ENCODE measurements around the gene GLRX.

DNA sequence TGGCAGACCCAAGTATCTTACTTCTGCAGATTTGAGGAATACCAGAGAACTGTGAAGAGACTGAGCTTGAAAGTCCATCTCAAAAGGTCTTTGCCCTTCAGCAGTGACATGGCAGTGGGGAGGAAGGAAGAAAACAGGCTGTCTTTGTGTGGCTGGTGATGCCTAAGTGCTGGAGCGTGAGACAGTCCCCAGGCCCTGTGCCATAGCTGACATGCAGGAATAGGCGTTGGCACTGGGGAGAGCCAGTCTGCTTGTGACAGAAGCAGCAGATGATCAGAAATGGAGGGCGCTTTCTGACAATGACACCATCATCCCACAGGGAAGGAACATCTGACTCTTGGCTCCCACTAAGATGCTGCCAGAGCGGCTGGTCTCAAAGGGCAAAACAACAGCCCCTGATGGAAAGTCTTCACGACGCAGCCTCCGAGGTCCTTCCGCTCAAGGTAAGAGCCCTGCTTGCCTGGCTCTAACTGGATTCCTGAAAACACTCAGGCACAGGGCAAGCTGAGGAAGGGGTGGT lies 15.5 kb upstream of the GLRX start:
- TF ChIP-seq, protein P1, sequence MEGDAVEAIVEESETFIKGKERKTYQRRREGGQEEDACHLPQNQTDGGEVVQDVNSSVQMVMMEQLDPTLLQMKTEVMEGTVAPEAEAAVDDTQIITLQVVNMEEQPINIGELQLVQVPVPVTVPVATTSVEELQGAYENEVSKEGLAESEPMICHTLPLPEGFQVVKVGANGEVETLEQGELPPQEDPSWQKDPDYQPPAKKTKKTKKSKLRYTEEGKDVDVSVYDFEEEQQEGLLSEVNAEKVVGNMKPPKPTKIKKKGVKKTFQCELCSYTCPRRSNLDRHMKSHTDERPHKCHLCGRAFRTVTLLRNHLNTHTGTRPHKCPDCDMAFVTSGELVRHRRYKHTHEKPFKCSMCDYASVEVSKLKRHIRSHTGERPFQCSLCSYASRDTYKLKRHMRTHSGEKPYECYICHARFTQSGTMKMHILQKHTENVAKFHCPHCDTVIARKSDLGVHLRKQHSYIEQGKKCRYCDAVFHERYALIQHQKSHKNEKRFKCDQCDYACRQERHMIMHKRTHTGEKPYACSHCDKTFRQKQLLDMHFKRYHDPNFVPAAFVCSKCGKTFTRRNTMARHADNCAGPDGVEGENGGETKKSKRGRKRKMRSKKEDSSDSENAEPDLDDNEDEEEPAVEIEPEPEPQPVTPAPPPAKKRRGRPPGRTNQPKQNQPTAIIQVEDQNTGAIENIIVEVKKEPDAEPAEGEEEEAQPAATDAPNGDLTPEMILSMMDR (conservative IDR thresholded peaks at IDR 0.05; ENCODE audit: low read length), result no peak
- TF ChIP-seq EZH2phosphoT487 (IDR thresholded peaks at IDR 0.05; ENCODE audit: borderline replicate concordance, low read depth, low read length), result no peak
